A549 (cell line): ENCODE data around the gene GCAT. TPM values are rescaled to one million over a fixed set of nuclear protein-coding genes. Genes with fewer than 3 reads are reported as not detected.
A peak's percentile ranks its signal among the peaks of the same experiment; 100 is the strongest.

ENCODE experiments used
- ATAC-seq, 2 experiments: fragments of 200-7000 bp in 1 of 2; fragments of >200 bp in 1 of 2; cut with Nextera tagmentation in 1 of 2; cut with Tn5 transposase in 1 of 2; 3 replicates each; pipeline versions ENCODE4 v1.8.0 to v1.9.1; 2018 to 2020; ENCODE audit warnings: mild to moderate bottlenecking in 1 of 2, moderate library complexity in 1 of 2
- CTCF ChIA-PET: fragments of 300-600 bp; sonication (Branson Sonifier 250); formaldehyde crosslinking; extraction: SDS; loops from one replicate; lab custom pipeline; 2021; ENCODE audit warnings: antibody characterized with exemption, inconsistent platforms; lab: Yijun Ruan, JAX
- POLR2A ChIA-PET: fragments of 350-600 bp; formaldehyde crosslinking; extraction: SDS; loops from one replicate; lab custom pipeline; 2021; ENCODE audit warnings: antibody characterized with exemption, inconsistent platforms; lab: Yijun Ruan, JAX
- DNase-seq, 2 experiments: peaks; one replicate each; pipeline versions ENCODE4 v3.0.0 to v3.0.0-alpha.2; 2011 to 2016; ENCODE audit warnings: low read depth in 1 of 2, low spot score in 1 of 2
- FAIRE-seq: peaks from 2 replicates; lab custom pipeline; 2011; peaks lifted over from hg19 to GRCh38; lab: Jason Lieb, UNC
- H3K27ac ChIP-seq, 2 experiments: fragments of >200 bp; sonication (Bioruptor Twin); formaldehyde crosslinking; 3 replicates each; pipeline ENCODE4 v1.5.1; 2016 to 2017
- H3K4me1 ChIP-seq: fragments of >200 bp; sonication (Bioruptor Twin); formaldehyde crosslinking; 3 replicates; pipeline ENCODE4 v1.6.1; 2016
- H3K4me2 ChIP-seq: fragments of >200 bp; sonication (Bioruptor Twin); formaldehyde crosslinking; 3 replicates; pipeline ENCODE4 v1.6.1; 2016
- H3K4me3 ChIP-seq: fragments of >200 bp; sonication (Bioruptor Twin); formaldehyde crosslinking; 3 replicates; pipeline ENCODE4 v1.5.1; 2016
- H3K9me3 ChIP-seq: fragments of >200 bp; sonication (Bioruptor Twin); formaldehyde crosslinking; 3 replicates; pipeline ENCODE4 v1.6.1; 2016
- BHLHE40 ChIP-seq: IDR thresholded peaks from 2 replicates; pipeline ENCODE4 v1.6.1; 2012; ENCODE audit warnings: low read depth, low read length, inconsistent platforms
- CEBPB ChIP-seq, 2 experiments: fragments of >200 bp in 1 of 2; sonication (Bioruptor Twin) in 1 of 2; formaldehyde crosslinking in 1 of 2; IDR thresholded peaks; 2 replicates each; pipeline ENCODE4 v1.6.1; 2012 to 2016
- ELK1 ChIP-seq: fragments of 150-350 bp; IDR thresholded peaks from 2 replicates; pipeline ENCODE4 v1.6.1; 2014; ENCODE audit warnings: low read depth, mild to moderate bottlenecking, low read length
- ESRRA ChIP-seq: fragments of 150-350 bp; IDR thresholded peaks from 2 replicates; pipeline ENCODE4 v1.6.1; 2014; ENCODE audit warnings: mild to moderate bottlenecking, low read length, borderline replicate concordance
- FOSB ChIP-seq: fragments of 250-450 bp; sonication (Bioruptor Pico); IDR thresholded peaks from 2 replicates; pipeline ENCODE4 v1.5.0; 2020; ENCODE audit warnings: mild to moderate bottlenecking, moderate library complexity
- FOSL2 ChIP-seq, 2 experiments: fragments of 450-650 bp in 1 of 2; fragments of >200 bp in 1 of 2; sonication (Bioruptor Twin) in 1 of 2; formaldehyde crosslinking; IDR thresholded peaks; 2 replicates each; pipeline versions ENCODE4 v1.5.0 to v1.6.1; 2016 to 2020; ENCODE audit warnings: mild to moderate bottlenecking in 1 of 2, moderate library complexity in 1 of 2
- FOXS1 ChIP-seq: fragments of 250-450 bp; sonication (Bioruptor Pico); IDR thresholded peaks from 2 replicates; pipeline ENCODE4 v1.5.0; 2020; ENCODE audit warnings: mild to moderate bottlenecking, moderate library complexity
- HEYL ChIP-seq: fragments of 250-450 bp; sonication (Bioruptor Pico); IDR thresholded peaks from 2 replicates; pipeline ENCODE4 v1.8.0; 2021; ENCODE audit warnings: mild to moderate bottlenecking, moderate library complexity
- HMGXB4 ChIP-seq: fragments of 250-450 bp; sonication (Bioruptor Pico); IDR thresholded peaks from 2 replicates; pipeline ENCODE4 v1.5.0; 2021; ENCODE audit warnings: mild to moderate bottlenecking, moderate library complexity, borderline replicate concordance
- HOXB5 ChIP-seq: fragments of 250-450 bp; sonication (Bioruptor Pico); IDR thresholded peaks from 2 replicates; pipeline ENCODE4 v1.5.0; 2020; ENCODE audit warnings: mild to moderate bottlenecking, moderate library complexity
- JUN ChIP-seq, 2 experiments: fragments of >200 bp; sonication (Bioruptor Twin); formaldehyde crosslinking; IDR thresholded peaks; 2 replicates in 1 of 2; 3 replicates in 1 of 2; pipeline ENCODE4 v1.6.1; 2016 to 2017
- MAZ ChIP-seq: fragments of 150-350 bp; IDR thresholded peaks from 2 replicates; pipeline ENCODE4 v1.6.1; 2014; ENCODE audit warnings: antibody characterized with exemption, low read depth, low read length, borderline replicate concordance
- NFE2L2 ChIP-seq: fragments of 150-350 bp; conservative IDR thresholded peaks from 2 replicates; pipeline ENCODE4 v1.6.1; 2014; ENCODE audit warnings: low read length
- PBX3 ChIP-seq: IDR thresholded peaks from 2 replicates; pipeline ENCODE4 v1.6.1; 2012
- RCOR1 ChIP-seq: fragments of 150-350 bp; IDR thresholded peaks from 2 replicates; pipeline ENCODE4 v1.6.1; 2014; ENCODE audit warnings: antibody characterized with exemption, low read length, low read depth
- RFX5 ChIP-seq: fragments of 450-650 bp; IDR thresholded peaks from 2 replicates; pipeline ENCODE4 v1.7.1; 2014; ENCODE audit warnings: antibody characterized with exemption, mild to moderate bottlenecking, moderate library complexity
- ZFP36 ChIP-seq: fragments of 450-650 bp; IDR thresholded peaks from 2 replicates; pipeline ENCODE4 v1.6.1; 2014; ENCODE audit warnings: borderline replicate concordance; ENCODE audit not compliant: partially characterized antibody
- ZSCAN20 ChIP-seq: fragments of 250-450 bp; sonication (Bioruptor Pico); IDR thresholded peaks from 2 replicates; pipeline ENCODE4 v1.8.0; 2022; ENCODE audit warnings: mild to moderate bottlenecking, moderate library complexity
- WGBS: methylation state at CpG from one replicate; pipeline ENCODE4 v1.1.6; 2017; ENCODE audit errors: missing lambda C conversion rate; 5-methylcytosine and 5-hydroxymethylcytosine counted together
- polyA plus RNA-seq, 4 experiments: library from polyadenylated mRNA; depleted of rRNA in 3 of 4; stranded (reverse); fragments of >200 nt; fragmentation: RNase III in 1 of 4; extraction: RNeasy Plus Mini Kit Qiagen cat#74134 plus additional on column Dnase treatment in 1 of 4; gene quantifications; 2 replicates in 3 of 4; 3 replicates in 1 of 4; pipeline ENCODE4 v1.2.3, GENCODE V29; 2011 to 2017
- TF ChIP-seq, protein P1 (sequence below): IDR thresholded peaks from 2 replicates; pipeline ENCODE4 v1.6.1; 2012; ENCODE audit warnings: low read depth, borderline replicate concordance

The GCAT gene
- polyA plus RNA-seq, 2 of the 4 experiments (the other 2 are of a cell fraction): 1.2 to 2.1 TPM

DNA sequence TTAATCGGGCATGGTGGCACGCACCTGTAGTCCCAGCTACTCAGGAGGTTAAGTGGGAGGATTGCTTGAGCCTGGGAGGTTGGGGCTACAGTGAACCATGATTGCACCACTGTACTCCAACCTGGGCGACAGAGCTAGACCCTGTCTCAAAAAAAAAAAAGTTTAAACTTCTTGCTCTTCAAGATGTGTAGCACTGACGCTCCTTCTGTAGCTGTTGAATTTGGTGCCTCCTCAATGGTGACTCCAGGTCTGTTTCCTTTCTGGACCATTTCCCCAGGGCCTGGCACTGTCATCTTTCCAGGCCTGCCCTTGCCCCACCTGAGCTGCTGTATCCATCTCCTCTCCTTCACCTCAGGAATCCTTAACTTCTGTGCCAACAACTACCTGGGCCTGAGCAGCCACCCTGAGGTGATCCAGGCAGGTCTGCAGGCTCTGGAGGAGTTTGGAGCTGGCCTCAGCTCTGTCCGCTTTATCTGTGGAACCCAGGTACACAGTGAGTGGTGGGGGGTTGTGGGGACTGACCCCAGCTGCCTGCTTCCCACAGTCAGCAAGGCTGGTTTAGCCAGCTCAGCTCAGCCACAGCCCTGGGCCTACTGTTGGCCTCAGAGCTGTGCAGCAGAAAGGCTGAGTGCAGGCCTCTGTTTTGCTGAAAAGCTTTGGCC, 2.1 kb downstream of the GCAT start:
- Histone ChIP-seq H3K9me3 (no peaks in the 10 kb centered on the region), H3K4me1 (peaks cover 4% of the 10 kb centered on the region; the same call in 1 of the 3 replicates), H3K4me3 (no peak overlapping the region), H3K4me2 (no peak overlapping the region), H3K27ac (no peak overlapping the region)
- DNase-seq (no peak), FAIRE-seq (no peak), ATAC-seq (no peak)
- TF ChIP-seq NFE2L2 (no peak), MAZ (no peak), ZSCAN20 (CRISPR knock-in tag) (no peak), PBX3 (no peak), ESRRA (no peak), FOSL2 (IDR thresholded peaks at IDR 0.05) (no peak), FOSL2 (CRISPR knock-in tag; IDR thresholded peaks at IDR 0.05) (no peak), RCOR1 (no peak), JUN (IDR thresholded peaks at IDR 0.05) (no peak), HOXB5 (CRISPR knock-in tag) (no peak), ELK1 (no peak), FOXS1 (CRISPR knock-in tag) (no peak)
- TF ChIP-seq, protein P1, sequence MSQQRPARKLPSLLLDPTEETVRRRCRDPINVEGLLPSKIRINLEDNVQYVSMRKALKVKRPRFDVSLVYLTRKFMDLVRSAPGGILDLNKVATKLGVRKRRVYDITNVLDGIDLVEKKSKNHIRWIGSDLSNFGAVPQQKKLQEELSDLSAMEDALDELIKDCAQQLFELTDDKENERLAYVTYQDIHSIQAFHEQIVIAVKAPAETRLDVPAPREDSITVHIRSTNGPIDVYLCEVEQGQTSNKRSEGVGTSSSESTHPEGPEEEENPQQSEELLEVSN: no peak
- 91% methylated on average over 4 of the region's 5 CpGs for WGBS
- CTCF ChIA-PET: interaction anchor here (0.8 to 4.1 kb wide), 3 partner anchors 9 to 156 kb away, joined by 4 to 47 read pairs (median 4); no protein-coding TSS in a partner anchor
- POLR2A ChIA-PET: interaction anchor here (0.6 kb wide), 1 partner anchor 8 kb away, joined by 4 read pairs; no protein-coding TSS in a partner anchor

DNA sequence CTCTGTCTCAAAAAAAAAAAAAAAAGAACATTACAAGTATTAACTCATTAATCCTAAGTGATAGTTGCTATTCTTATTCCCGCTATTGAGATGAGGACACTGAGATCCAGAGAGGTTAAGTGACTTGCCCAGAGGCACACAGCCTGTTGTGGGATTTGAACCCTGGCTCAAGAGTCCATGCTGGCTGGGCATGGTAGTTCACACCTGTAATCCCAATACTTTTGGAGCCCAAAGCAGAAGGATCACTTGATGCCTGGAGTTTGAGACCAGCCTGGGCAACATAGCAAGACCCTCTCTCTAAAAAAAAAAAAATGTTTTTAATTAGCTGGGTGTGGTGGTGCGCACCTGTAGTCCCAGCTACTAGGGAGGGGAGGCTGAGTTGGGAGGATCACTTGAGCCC, 4.1 kb downstream of the GCAT start:
- no peak for DNase-seq
- Histone ChIP-seq H3K27ac (no peak overlapping the region), H3K4me2 (no peak overlapping the region), H3K9me3 (no peaks in the 10 kb centered on the region), H3K4me1 (peaks cover 4% of the 10 kb centered on the region; the same call in 1 of the 3 replicates), H3K4me3 (no peak overlapping the region)
- no peak for FAIRE-seq
- CTCF ChIA-PET: interaction anchor here (0.6 to 1.4 kb wide), 2 partner anchors 45 to 154 kb away, joined by 3 read pairs; no protein-coding TSS in a partner anchor
- TF ChIP-seq CEBPB (IDR thresholded peaks at IDR 0.05): no peak
- TF ChIP-seq FOSB (CRISPR knock-in tag): no peak
- TF ChIP-seq HMGXB4 (CRISPR knock-in tag): no peak
- TF ChIP-seq BHLHE40: no peak
- TF ChIP-seq JUN (IDR thresholded peaks at IDR 0.05): no peak
- peak; percentile 22 for TF ChIP-seq ZFP36
- no peak for TF ChIP-seq HEYL (CRISPR knock-in tag)
- no peak for TF ChIP-seq RFX5
- WGBS: 96% methylated on average over 2 of the region's 2 CpGs
- no peak for ATAC-seq
- POLR2A ChIA-PET: interaction anchor here (0.6 kb wide), 1 partner anchor 163 kb away, joined by 6 read pairs; no protein-coding TSS in a partner anchor
